Stimulated activated CD8-positive, alpha-beta memory T cell treated with anti-CD3 and anti-CD28 coated beads, Interleukin-7, amount 100 ng/mL, for 4 hours (primary cell): ENCODE measurements around the gene CDK5R2.

Source experiments
- DNase-seq, 2 donors: peaks; one replicate each; pipeline ENCODE4 v3.0.0-alpha.2; 2020; ENCODE audit warnings: low read depth in 2 of 2

The CDK5R2 gene

DNA sequence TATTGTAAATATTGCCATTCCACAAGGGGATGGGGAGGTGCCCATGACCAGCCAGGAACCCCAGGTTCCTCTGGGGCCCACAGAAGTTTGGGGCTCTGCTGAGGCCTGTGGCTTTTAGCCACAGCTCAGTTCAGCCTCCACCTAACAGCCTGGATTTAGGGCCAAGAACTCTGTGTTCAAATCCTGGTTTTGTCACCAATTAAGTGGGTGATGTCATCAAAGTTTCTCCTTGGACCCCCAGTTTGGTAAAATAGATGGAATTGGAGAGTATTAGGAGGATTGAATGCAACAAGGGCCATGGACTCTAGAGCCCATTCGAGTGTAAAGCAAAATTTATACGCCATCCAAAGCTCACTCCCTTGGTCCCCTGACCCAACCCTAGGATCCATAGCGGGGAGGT lies 28.7 kb downstream of the CDK5R2 start:
- DNase-seq = no peak

DNA sequence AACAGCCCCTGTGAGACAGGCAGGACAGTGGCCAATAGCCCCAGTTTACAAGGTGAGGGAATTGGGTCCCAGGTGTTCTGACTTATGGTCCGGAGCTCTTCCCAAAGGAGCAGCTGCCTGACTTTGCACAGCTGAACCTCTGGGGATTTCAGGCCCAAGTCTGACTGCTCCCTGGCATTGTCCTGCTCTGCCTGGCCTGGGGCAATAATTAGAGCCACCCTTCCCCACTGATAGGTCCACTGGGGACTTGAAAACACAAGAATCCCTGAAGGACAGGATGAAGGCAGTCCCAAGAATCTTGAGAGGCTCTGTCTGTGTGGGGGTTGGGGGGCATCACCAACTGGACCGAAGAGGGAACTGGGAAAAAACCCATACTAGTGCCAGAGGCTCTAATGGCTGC lies 29.2 kb downstream of the CDK5R2 start:
- DNase-seq = no peak

DNA sequence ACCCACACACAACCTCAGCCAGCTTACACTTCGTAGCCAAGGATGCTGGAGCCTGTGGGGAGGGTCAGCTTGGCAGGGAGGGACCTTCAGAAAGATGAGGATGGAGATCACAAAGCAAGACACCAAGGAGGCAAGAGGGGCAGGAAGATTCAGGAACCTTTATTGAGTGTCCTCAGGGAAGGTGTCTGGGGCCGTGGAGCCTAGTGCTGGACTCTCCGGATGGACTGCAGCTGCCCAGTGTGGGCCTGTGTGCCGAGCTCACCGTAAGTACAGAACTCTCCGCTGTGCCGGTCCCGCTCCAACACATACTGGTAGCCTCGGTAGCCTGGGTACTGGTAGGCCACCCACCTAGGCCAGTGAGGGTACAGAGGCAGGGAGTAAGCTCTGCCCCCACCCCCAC lies 30.6 kb downstream of the CDK5R2 start:
- DNase-seq = no peak

DNA sequence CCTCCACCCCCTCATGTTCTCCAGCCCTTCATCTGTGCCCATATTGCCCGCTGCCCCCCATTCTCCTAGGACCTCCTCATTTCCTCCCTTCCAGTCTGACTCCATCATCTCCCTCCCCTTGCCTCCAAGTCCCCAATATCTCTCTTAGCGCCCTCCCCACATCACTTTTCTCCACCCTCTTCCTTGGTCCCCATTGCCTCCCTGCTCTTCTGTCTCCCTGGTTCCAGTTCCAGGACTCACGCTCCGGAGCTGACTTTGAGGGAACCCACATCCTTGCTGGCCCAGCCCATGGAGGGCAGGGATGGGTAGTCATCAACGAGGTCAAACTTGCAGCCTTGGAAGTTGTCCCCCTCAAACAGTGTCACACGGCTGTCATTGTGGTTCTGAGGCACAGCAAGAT lies 31.1 kb downstream of the CDK5R2 start:
- DNase-seq = no peak

DNA sequence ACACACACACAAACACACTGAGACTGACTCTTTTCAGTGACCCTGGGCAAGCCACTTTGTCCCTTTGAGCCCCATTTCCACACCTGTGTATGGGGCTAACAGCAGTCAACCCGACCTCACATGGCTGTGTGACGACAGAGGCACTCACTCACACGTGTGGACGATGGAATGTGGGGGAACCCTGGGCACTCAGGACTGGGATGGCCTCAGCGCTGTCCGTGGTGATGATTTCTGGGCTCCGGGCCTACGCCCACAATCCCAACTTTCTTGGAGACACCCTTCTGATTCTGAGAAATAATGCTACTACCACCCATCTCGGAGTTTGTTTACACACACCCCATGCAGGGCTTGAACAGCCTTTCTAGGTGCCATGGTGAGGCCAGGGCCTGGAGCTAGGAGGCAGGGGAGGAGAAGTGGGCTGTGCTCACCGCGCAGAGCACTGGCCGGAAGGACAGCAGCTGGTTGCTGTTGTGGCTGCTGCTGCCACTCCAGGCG lies 32.3 kb downstream of the CDK5R2 start:
- DNase-seq = no peak

DNA sequence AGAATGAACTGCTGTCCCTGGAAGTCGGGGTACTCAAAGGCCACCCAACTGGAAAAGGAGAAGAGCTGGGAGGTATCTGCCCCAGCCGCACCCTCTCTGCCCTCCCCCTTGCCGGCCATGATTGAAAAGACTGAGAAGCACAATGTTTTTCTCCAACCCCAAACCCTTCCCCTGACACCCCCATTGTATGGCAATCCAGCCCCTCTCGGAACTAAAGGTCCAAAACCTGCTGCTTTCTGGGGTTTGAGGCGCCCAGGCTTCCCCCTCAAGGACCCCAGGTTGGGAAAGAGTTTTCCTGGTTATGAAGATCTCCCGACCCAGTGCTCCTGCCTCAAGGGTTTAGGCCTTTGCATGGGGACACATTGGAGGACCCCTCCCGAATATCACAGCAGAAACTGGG lies 32.7 kb downstream of the CDK5R2 start:
- no peak for DNase-seq

DNA sequence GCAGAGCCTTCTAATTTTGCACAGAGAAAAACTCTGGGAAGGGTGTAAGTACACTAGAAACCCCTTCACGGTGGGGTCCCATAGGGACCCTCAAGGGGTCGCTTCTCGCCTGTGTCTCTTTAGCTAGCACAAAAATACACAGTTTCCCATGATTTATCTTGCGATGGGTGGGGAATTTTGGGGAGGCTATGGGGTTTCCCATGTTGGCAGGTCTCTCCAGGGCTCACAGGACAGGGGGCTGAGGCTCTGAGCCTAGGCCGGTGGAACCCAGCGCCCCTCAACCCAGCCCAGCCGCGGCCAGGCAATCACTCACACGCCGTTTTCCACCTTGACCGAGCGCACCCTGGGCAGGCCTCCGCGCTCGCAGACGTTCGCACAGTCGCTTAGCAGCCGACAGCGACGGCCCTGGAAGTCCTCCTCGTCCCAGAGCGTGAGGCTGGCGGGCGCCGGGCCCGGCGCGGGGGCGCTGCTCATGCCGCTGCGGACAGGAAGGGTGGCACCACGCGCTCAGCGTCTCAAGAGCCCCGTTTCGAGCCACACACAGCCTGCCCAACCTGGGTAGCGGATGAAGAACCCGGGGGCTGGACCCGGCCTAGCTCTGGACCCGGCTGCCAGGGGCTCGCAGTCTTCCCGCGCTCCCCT lies 33.4 kb downstream of the CDK5R2 start:
- DNase-seq = no peak

DNA sequence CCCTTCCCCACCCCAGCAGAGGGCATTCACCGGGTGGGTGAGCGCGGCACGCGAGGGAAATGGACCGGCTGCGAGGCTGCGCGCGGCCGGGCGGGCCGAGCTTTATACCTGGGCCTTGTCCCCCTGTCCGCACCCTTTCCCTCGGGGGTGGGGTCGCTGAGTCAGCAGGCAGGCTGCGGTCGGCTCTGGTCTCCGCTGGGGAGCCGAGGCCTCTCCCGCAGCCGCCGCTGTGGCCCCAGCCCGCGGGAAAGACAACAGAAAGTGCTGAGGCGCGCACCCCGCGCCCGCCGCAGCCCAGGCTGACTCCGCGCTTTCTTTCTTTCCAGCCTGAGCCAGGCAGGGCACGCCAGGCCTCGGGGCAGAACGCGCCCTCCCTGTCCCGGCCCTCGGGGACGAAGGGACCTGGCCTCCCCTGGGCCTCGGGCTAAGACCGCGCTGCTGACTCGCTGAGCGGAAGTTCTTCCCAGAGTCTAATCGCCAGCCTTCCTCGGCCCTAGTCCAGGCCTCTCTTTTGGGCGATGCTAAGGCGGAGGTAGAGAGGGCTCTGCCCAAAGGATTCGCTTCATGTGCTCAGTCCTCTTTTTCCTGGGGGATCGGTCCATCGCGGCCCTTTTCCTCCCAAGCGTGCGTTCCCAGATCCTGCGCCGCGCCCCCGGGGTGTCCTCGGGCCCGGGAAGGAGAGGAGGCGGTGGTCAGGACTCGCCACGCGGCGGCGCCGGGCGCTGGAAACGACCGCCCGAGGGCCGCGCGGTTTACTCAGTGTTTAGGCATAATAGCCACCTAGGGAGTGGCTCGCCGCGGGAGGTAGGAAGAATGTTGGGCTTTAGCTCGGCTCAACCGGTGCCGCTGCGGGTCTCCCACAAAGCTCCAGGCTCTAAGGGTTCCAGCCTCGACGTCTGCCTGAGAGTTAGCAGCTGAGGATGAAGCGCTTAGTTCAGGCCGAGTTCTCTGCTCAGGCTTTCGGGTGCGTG lies 34.2 kb downstream of the CDK5R2 start, which contains the start of gene CRYBA2:
Gene CRYBA2 (minus strand): TSS at position 78 of the 971 bp plus-strand sequence. CDS start 246 bp downstream, outside the sequence.
- no peak for DNase-seq

DNA sequence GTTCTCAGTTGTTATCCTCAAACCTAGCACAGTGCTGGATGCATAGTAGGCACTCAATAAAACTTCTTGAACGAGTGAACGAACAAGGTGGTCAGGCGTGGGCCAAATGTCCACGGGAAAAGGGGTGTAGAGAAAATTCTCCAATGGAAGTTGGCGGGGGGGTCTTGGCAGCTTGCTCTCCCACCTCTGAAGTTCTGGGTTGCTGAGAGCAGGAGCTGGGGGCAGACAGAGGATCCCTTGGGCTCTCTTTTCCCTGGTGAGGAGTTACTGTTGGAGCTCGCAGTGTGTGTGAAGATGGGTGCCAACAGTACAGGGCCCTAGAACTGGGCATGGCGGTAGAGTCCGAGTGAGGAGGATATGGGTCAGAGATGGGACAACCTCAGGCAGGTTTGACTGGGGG lies 36.1 kb downstream of the CDK5R2 start:
- no peak for DNase-seq

DNA sequence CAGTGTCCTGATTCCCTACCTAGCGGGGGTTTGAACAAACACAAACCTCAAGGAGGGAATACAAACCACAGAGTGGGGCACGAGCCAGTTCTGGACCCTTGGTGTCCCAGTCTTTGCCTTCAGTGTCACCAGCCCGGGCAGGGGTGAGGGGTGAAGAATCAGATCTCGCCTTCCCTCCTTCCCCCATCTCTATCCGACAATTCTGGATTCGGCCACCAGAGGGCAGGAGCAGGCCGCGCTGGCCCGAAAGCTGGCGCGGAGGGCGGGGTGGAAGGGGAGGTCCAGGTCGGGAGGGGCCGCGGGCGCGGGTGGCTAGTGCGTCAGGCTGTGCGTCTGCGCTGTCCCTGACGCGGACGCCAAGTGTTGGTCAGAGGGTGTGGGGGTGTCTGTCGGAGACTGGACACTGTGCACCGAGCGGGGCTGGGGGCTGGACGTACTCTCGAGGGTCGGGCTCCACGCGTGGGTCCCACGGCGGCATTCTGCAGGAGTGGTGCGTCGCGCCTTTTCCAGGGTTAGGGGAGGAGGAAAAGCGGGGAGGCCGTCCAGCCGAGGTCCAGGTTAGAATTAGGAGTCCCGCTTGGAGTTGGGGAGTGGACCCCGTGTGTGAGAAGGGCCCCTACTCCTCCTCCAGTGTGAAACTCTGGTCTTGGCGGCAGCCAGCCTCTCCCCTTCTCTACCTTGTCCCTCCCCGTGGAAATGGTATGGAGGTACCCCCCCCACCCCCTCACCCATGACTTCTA lies 36.7 kb downstream of the CDK5R2 start:
- DNase-seq = peak; percentile 39 to 59

DNA sequence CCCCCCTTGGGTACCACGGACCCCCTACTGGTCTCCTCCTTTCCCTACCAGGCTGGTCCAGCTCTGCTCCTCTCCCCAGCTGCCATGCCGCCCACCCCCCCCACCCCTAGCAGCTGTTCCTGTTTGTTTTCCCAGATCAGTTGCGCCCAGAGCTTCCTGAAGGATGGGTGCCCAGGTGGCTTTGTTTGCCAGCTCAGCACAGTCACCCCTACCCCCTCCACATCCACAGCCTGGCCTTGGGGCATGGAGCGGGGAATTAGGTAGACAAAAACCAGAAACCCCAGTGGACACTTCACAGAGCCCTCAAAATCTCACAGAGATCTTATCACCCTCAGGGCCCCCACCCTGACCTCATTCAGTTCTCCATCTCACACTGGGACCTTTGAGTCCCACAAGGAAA lies 37.5 kb downstream of the CDK5R2 start:
- no peak for DNase-seq

DNA sequence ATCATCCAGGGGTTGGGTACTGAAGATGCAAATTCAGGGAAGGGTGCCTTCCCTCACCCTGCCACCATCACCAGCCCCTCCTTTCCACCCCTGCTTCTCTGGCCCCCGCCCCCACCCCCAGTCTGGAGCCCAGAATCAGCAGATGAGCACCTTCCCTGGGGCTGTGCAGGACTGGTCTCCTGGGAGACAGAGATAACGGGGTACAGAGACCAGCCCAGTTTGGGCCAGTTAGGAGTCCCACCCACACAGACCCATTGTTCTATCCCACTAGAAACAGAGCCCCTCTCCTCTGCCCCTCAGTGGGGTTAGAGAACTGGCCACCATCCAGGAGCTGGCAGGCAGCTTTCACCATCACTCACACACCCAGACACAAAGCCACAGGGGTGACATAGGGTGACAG lies 38.3 kb downstream of the CDK5R2 start:
- DNase-seq = no peak

DNA sequence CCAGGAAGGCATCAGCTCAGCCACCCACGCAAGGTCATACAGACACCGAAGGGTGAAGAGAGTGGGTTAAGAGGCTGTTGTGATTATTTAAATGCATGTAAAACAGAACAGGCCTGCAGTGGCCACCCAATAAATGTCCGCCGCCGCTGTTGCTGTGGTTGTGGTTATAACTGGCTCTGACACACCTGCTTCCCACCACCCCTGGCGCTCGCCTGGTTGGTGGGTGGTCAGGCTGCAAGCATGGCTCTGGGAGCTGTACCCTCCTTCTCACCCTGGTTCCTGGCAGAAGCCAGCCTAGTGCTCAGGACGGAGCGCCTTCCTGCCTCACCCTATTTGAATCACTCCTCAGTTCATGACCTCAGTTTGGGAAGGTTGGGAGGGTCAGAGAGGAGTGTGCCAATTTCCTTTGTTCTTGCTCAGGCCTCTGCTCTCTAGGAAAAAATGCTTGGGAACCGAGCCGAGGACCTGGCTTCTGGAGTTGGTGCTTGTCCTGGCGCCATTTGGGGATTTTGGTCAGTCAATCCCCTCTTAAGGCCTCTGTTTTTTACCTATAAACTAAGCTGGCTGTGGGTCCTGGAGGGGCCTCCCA lies 39.0 kb downstream of the CDK5R2 start:
- no peak for DNase-seq

DNA sequence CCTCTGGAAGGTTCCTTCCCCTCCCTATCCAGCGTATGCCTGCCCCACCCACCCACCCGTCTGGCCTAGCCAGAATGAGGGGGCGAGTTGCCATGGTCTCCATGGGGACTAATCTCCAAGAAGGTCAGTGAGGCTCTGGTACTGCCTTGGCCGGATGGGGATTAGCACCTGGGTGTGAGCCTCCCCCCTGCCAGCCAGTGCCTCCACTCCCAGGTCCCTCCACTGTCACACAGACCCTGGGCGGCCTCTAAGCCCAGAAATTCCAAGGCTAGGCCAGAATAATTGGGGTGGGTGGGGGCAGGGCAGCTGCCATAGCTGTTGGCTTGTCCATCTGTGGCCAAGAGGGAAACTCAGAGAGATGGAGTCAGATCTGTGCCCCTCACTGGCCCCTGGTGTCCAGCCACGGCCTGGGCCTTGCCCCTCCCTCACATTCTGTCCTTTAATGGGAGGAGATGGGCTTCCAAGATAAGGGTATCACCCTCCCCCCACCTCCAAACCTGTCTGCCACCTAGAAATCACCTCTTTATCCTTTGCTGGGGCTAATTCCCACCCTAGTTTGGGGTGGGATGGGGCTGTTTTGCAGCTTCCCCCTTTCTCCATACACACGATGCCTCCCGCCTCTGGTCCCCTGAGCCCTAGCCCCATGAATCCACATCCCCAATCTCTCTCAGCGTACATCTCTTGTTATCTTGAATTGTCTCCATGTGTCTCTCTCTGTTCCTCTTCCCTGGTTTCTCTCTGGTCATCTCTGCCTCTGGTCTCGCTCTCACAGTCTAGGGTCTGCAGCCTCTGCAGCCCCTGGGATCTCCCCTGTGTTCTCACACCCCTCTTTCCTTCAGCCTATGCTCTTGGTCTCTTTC lies 39.8 kb downstream of the CDK5R2 start:
- DNase-seq = no peak

DNA sequence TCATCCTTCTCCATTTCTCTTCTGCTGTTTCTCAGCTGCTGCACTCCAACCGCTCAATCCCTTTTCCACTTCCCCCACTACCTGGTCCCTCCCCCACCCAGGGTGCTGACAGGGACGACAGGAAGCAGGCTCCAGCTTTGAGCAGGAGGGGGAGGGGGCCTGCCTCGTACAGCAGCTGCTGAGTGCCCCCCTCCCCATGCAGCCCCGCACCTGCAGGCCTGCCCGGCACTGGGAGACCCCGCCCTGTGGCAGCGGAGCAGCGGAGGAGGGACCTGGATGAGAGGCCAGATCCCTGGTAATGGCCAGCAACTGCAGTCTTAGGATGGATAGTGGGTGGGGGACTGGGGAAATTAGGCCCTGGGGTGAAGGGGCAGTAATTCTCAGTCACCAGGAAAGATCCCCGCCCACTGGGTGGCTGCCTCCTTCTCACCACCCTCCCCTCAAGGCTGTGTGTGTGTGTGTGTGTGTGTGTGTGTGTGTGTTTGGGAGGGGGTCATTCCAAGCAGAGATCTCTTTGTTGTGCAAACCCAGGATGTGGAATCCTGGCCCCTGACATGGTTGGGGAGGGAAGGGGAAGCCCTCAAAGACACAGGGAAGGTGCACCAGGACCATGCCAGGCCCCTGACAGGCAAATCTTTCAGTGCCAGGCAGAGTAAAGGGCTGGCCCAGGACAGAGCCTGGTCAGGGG lies 40.6 kb downstream of the CDK5R2 start:
- DNase-seq = no peak

DNA sequence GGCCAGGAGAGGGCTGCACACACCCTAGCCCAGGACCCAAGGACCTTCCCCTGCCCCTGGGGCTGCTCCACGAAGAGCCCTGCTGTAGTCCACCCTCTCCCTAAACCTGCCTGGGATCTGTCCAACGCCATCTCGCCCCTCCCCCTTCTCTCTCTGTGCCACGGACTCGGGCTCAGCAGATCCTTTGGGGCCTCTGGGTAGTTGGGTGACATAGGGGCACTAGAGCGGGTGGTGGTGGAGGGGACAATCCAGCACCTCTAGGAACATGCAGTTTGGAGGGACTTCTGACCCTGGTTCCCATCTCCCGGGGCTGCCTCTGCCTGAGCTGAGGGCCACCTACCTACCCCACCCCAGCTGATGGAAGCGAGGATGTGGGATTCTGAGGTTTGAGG lies 41.1 kb downstream of the CDK5R2 start:
- no peak for DNase-seq

DNA sequence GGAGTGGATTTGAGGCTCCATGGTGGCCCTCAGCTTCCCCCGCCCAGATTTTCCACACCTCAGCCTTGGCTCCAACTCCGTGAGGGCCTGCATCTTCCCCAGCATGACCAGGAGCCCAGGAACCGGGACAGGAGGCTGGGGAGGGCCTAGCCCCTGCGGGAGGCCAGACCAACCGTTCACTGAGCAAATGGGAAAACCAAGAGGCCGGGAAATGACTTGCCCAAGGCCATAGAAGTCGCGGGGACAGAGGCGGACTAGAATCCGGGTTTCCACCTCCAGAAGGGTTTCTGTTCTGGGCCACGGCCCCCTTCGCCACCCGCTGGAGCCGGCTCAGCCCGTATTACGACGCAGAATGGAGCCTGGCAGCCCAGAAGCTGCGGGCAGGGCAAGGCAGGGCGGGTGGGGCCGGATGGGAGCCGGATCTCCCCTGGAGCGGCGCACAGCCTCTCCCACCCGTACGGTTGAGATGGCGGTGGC lies 41.7 kb downstream of the CDK5R2 start:
- no peak for DNase-seq

DNA sequence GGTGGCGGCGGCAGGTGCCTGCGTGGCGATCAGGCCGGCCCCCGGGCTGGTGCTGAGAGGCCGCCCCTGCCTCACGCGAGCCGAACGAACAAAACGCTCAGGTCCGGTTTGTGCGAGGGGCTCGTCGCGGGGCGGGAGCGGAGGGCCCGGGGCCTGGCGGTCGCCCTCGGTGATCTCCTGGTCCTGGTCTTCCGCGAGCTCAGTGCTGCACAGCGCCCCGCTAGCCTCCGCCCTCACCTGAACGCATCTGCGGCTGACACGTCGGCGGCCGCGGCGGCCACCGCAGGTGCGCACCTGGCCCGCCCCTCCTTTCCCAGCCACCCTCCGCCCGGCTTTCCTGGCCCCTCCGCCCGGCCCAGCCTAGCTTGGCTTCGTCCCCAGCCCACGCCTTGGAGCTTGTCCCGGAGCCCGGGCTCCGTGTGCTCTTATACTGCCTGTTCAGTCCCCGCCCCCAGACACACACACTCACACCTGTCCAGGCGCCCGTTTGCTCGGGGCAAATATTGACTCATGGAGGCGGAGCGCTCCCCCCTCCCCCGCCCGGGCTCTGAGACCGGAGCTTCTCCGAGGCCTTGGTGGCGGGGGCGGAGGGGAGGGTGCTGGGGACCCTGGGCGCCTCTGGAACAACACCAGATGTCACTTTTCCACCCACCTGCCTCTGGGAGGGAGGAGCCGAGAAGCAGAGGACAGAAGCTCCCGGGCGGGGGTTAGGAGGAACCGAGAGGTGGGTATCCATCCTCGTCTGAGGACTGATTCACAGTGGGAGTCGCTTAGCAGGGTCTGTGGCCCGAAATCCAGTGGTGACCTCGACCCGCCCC lies 42.3 kb downstream of the CDK5R2 start:
- peak; percentile 44 to 63 for DNase-seq
